Lung microvascular endothelial cell (primary cell): ENCODE results near the gene NFKBIZ. TPM values are rescaled to one million over a fixed set of nuclear protein-coding genes. Genes with fewer than 3 reads are reported as not detected.
"Not testable (repeated sequence)": the region's sequence is repeated elsewhere in the genome, so short reads cannot be mapped to it uniquely, and the experiment has no call there.

Source experiments
- DNase-seq, 2 donors: peaks; one replicate each; pipeline versions ENCODE4 v3.0.0 to v3.0.0-alpha.2; 2010; ENCODE audit warnings: low read depth in 2 of 2
- total RNA-seq: library from RNA; depleted of rRNA; stranded (reverse); fragments of >200 nt; gene quantifications from 2 replicates; pipeline ENCODE4 v1.2.1, GENCODE V29; 2014

The NFKBIZ gene
- total RNA-seq, 1 donor from 2014 or later, result 8.9 TPM

- DNase-seq, result peak; percentile 71 to 75
Observed at GRCh38 chr3:101850246-101851051, 1.1 kb downstream of the NFKBIZ start.

- peak; percentile 43 to 79 for DNase-seq
Observed at GRCh38 chr3:101851072-101851770, 1.9 kb downstream of the NFKBIZ start.

GRCh38 chr3:101851850-101852714 is 2.8 kb downstream of the NFKBIZ start:
- DNase-seq, result no peak

- no peak for DNase-seq
Observed at GRCh38 chr3:101852983-101853840, 3.9 kb downstream of the NFKBIZ start.

- DNase-seq, result no peak
Observed at GRCh38 chr3:101853982-101854381, 4.7 kb downstream of the NFKBIZ start.

GRCh38 chr3:101854608-101855304 is 5.4 kb downstream of the NFKBIZ start:
- DNase-seq, result no peak

GRCh38 chr3:101857301-101857741 is 8.0 kb downstream of the NFKBIZ start:
- DNase-seq, result no peak

- no peak for DNase-seq
Observed at GRCh38 chr3:101858464-101859030, 9.2 kb downstream of the NFKBIZ start.

- no peak for DNase-seq
Observed at GRCh38 chr3:101859882-101860448, 10.7 kb downstream of the NFKBIZ start.

GRCh38 chr3:101861212-101861788 is 12.0 kb downstream of the NFKBIZ start:
- DNase-seq, result no peak

- DNase-seq, result peak in 1 of 2 donors; percentile 14
Observed at GRCh38 chr3:101861789-101862415, 12.6 kb downstream of the NFKBIZ start.

GRCh38 chr3:101862416-101863165 is 13.3 kb downstream of the NFKBIZ start:
- no peak for DNase-seq

GRCh38 chr3:101864926-101865325 is 15.6 kb downstream of the NFKBIZ start:
- not testable (repeated sequence) for DNase-seq

- DNase-seq, result peak; percentile 39 to 46
Observed at GRCh38 chr3:101865751-101866509, 16.6 kb downstream of the NFKBIZ start.

GRCh38 chr3:101867511-101867910 is 18.2 kb downstream of the NFKBIZ start:
- no peak for DNase-seq

GRCh38 chr3:101867996-101868395 is 18.7 kb downstream of the NFKBIZ start:
- no peak for DNase-seq
